ENCODE measurements around the gene STAP2.
A peak's percentile ranks its signal among the peaks of the same experiment; 100 is the strongest.
"Not testable (repeated sequence)": the region's sequence is repeated elsewhere in the genome, so short reads cannot be mapped to it uniquely, and the experiment has no call there.

Gene STAP2

DNA sequence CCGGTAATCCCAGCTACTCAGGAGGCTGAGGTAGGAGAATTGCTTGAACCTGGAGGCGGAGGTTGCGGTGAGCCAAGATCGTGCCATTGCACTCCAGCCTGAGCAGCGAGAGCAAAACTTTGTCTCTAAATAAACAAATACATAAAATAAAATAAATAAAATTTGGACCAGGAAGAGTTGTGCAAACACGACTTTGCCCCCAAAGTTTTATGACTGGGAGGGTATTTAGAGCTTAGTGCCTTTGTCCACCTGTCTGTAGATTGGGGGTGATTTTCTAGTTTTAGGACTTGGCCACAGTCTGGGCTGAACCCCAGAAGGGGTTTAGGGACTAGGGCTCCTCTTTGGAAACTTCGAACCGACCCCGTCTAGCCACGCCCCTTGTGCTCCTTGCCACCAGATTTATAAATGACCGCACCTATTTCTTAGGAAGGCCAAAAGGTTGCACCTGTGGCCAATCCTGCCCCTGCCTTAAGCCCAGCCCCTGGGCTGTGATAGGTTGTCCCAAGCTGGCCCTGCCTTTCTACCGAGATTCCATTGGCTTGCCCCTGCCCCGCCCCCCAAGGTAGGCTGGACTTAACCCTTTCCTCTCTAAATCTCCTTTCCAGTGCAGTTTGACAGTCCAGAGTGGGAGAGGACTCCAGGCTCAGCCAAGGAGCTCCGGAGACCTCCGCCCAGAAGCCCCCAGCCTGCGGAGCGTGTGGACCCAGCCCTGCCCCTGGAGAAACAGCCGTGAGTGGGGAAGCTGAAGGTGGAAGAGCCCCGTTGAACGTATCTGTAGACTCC is 54.3 kb downstream of the STAP2 start:
- H3K4me3 ChIP-seq (ENCODE audit: low read length) = peak overlapping the region; percentile 43
- no peak overlapping the region for H3K9ac ChIP-seq (ENCODE audit: low read length)
- no peaks in the 10 kb centered on the region for H3K9me3 ChIP-seq (ENCODE audit: control insufficient read depth, low read depth, low read length)
- H3K27me3 ChIP-seq (ENCODE audit: control insufficient read depth, insufficient read depth, low read length) = peaks cover 41% of the 10 kb centered on the region
- no peak overlapping the region for H3K27ac ChIP-seq (ENCODE audit: low read length)
- H3K36me3 ChIP-seq (ENCODE audit: control insufficient read depth, low read depth, low read length) = no peaks in the 10 kb centered on the region
- H3K4me1 ChIP-seq (ENCODE audit: control insufficient read depth, low read depth, low read length) = no peaks in the 10 kb centered on the region

DNA sequence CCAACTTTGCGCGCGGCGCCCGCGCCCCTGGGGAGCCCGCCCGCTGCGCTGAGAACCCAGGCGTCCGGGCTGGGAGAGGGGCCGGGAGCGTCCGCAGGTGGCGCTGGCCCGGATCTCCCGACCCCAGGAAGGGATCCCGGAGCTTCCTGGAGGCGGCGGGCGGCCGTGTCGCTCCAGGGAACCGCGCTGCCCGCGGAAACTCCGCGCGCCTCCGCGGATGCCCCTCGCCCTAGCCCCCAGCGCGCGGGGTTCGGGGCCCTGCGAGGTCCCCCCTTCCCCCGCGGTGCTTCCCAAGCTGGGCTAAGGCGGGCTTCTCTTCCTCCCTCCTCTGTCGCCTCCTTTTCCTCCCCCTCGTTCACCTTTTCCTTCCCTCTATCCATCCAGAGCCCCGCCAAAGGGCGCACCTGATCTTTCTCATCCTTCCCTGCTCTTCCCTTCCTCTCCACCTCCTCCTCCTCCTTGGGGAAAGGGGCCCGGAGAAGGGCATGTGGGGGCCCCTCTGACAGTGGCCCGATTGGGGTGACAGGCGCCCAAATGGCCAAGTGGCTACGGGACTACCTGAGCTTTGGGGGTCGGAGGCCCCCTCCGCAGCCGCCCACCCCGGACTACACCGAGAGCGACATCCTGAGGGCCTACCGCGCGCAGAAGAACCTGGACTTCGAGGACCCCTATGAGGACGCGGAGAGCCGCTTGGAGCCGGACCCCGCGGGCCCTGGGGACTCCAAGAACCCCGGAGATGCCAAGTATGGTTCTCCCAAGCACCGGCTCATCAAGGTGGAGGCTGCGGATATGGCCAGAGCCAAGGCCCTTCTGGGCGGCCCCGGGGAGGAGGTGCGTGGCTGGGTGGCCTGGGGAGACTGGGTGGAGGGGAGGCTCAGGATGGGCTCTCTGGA is 58.9 kb downstream of the STAP2 start:
- Histone ChIP-seq H3K27me3 (ENCODE audit: control insufficient read depth, insufficient read depth, low read length) (peaks cover 51% of the 10 kb centered on the region), H3K4me1 (ENCODE audit: control insufficient read depth, low read depth, low read length) (no peaks in the 10 kb centered on the region), H3K27ac (ENCODE audit: low read length) (no peak overlapping the region), H3K9me3 (ENCODE audit: control insufficient read depth, low read depth, low read length) (no peaks in the 10 kb centered on the region), H3K4me3 (ENCODE audit: low read length) (peak overlapping the region; percentile 70), H3K36me3 (ENCODE audit: control insufficient read depth, low read depth, low read length) (no peaks in the 10 kb centered on the region), H3K9ac (ENCODE audit: low read length) (no peak overlapping the region)

DNA sequence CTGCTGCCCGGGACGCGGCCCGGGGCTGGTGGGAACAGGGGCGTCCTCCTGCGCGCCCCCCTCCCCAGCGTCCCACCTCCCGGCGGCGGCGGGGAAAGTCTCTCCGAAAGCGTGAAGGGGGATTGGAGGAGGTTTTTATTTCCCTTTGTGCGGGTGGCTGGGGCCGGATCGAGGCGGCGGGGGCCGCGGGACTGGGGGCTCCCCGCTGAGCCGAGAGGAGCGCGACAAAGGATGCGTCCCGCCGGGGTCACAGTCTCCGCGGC is 59.4 kb downstream of the STAP2 start:
- H3K27me3 ChIP-seq (ENCODE audit: control insufficient read depth, insufficient read depth, low read length) = peaks cover 50% of the 10 kb centered on the region
- no peak overlapping the region for H3K9ac ChIP-seq (ENCODE audit: low read length)
- H3K9me3 ChIP-seq (ENCODE audit: control insufficient read depth, low read depth, low read length) = no peaks in the 10 kb centered on the region
- H3K36me3 ChIP-seq (ENCODE audit: control insufficient read depth, low read depth, low read length) = no peaks in the 10 kb centered on the region
- H3K27ac ChIP-seq (ENCODE audit: low read length) = no peak overlapping the region
- no peaks in the 10 kb centered on the region for H3K4me1 ChIP-seq (ENCODE audit: control insufficient read depth, low read depth, low read length)
- peak overlapping the region; percentile 70 for H3K4me3 ChIP-seq (ENCODE audit: low read length)

DNA sequence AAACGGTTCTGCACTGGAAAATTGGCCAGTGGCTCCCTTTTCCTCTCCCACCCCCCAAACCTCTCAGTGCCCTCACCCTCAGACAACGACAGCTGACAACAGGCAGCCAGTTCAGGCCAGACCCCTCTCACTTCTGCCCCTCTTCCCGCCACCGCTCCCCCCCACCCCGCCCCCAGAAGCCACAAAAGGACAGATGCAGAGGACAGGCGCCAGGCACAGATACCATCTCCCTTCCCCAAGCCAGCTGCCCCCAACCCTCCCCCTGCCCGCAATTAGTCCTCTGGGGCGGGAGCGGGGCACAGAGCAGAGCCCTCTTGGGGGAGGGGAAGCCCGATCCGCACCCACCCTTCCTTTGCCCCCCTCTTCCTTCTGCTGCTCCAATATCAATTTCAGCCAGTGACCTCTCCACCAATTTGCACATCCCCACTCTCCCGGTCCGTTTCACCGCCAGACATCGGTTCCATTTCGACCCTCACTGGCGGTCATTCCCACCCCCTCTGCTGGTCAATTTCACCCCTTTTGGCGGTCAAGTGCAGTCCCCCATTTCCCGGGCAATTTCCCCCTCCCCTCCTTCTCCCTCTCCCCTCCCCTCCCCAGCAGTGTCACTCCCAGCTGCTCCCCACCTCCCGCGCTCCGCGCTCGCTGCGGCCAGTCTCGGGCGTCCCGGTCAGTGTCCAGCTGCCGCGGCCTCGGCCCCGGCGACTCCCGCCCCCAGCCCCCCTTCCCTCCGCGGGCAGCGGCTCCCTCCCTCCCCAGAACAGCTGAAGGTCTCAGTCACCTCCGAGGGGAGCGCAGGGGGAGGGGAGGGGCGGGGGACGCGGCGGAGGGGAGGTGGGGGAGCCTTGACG is 60.0 kb downstream of the STAP2 start, which contains the start of gene SHD:
Gene SHD (plus strand): TSS at position 848 of the 848 bp plus-strand sequence. CDS start 798 bp downstream, outside the sequence.
- H3K4me3 ChIP-seq (ENCODE audit: low read length) = peak within 1 kb of the TSS; percentile 70
- no peaks in the 10 kb centered on the region for H3K4me1 ChIP-seq (ENCODE audit: control insufficient read depth, low read depth, low read length)
- peaks cover 50% of the 10 kb centered on the region for H3K27me3 ChIP-seq (ENCODE audit: control insufficient read depth, insufficient read depth, low read length)
- no peak within 1 kb of the TSS for H3K9ac ChIP-seq (ENCODE audit: low read length)
- no peaks in the 10 kb centered on the region for H3K36me3 ChIP-seq (ENCODE audit: control insufficient read depth, low read depth, low read length)
- no peaks in the 10 kb centered on the region for H3K9me3 ChIP-seq (ENCODE audit: control insufficient read depth, low read depth, low read length)
- no peak within 1 kb of the TSS for H3K27ac ChIP-seq (ENCODE audit: low read length)

DNA sequence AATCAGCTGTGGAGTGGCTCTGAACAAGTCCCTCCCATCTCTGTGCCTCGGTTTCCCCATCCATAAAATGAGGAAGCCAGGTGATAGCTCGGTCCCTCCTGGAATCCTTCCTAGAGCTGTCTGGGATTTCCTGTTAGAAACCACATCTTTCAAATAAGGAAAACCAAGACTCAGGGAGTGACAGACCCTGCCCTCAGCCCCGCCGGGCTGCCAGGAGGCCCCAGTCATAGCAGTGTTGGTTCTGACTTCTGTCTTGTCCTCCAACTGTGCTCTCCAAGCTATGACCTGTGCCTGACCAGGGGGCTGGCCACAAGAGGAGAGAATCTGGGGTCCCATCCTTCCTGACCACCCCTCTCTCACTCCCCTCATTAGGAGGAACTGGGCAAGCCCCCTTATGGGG is 60.6 kb downstream of the STAP2 start:
- H3K27ac ChIP-seq (ENCODE audit: low read length) = no peak overlapping the region
- H3K36me3 ChIP-seq (ENCODE audit: control insufficient read depth, low read depth, low read length) = no peaks in the 10 kb centered on the region
- H3K9me3 ChIP-seq (ENCODE audit: control insufficient read depth, low read depth, low read length) = no peaks in the 10 kb centered on the region
- H3K9ac ChIP-seq (ENCODE audit: low read length) = no peak overlapping the region
- peaks cover 47% of the 10 kb centered on the region for H3K27me3 ChIP-seq (ENCODE audit: control insufficient read depth, insufficient read depth, low read length)
- H3K4me1 ChIP-seq (ENCODE audit: control insufficient read depth, low read depth, low read length) = no peaks in the 10 kb centered on the region
- H3K4me3 ChIP-seq (ENCODE audit: low read length) = peak overlapping the region; percentile 28

DNA sequence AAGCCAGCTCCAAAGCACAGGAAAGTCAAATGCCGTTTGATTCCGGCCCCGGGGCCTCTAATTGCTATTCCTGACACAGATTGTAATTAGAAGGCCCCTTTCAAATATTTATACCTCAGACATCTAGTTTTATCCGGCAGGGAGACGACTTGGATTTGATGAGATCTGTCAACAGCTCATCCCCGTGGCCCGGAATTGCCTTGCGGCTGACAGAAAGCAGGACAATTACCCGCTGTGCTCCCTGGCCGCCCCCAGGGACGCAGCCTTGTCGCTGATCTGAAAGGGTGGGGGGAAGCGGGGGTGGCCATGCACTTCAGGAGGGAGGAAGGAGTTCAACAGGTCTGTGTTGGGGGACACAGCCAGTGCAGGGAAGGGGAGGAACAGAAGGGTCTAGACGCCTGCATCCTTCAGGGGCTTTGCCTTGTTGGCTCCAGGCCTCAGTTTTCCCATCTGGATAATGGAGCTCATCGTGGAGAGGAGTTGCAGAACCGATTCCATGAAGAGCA is 61.4 kb downstream of the STAP2 start:
- no peak overlapping the region for H3K9ac ChIP-seq (ENCODE audit: low read length)
- H3K27me3 ChIP-seq (ENCODE audit: control insufficient read depth, insufficient read depth, low read length) = peaks cover 42% of the 10 kb centered on the region
- no peaks in the 10 kb centered on the region for H3K4me1 ChIP-seq (ENCODE audit: control insufficient read depth, low read depth, low read length)
- H3K27ac ChIP-seq (ENCODE audit: low read length) = no peak overlapping the region
- no peaks in the 10 kb centered on the region for H3K36me3 ChIP-seq (ENCODE audit: control insufficient read depth, low read depth, low read length)
- no peak overlapping the region for H3K4me3 ChIP-seq (ENCODE audit: low read length)
- H3K9me3 ChIP-seq (ENCODE audit: control insufficient read depth, low read depth, low read length) = no peaks in the 10 kb centered on the region

DNA sequence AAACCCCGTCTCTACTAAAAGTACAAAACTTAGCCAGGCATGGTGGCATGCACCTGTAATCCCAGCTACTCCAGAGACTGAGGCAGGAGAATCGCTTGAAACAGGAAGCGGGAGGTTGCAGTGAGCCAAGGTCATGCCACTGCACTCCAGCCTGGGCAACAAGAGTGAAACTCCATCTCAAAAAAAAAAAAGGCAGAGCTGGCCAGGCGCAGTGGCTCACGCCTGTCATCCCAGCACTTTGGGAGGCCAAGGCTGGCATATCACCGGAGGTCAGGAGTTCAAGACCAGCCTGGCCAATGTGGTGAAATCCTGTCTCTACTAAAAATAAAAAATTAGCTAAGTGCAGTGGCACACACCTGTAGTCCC is 64.3 kb downstream of the STAP2 start:
- not testable (repeated sequence) for H3K4me3 ChIP-seq (ENCODE audit: low read length); H3K9ac ChIP-seq (ENCODE audit: low read length); H3K4me1 ChIP-seq (ENCODE audit: control insufficient read depth, low read depth, low read length); H3K9me3 ChIP-seq (ENCODE audit: control insufficient read depth, low read depth, low read length); H3K36me3 ChIP-seq (ENCODE audit: control insufficient read depth, low read depth, low read length); H3K27ac ChIP-seq (ENCODE audit: low read length)
- H3K27me3 ChIP-seq (ENCODE audit: control insufficient read depth, insufficient read depth, low read length) = peaks cover 13% of the 10 kb centered on the region
